ENCODE data around the gene DDX50.
"Not testable (repeated sequence)": the region's sequence is repeated elsewhere in the genome, so short reads cannot be mapped to it uniquely, and the experiment has no call there.

DDX50 gene

GRCh38 chr10:68900427-68901104, 549 bp upstream of the DDX50 start:
- peak overlapping the region; percentile 53 for H3K4me3 ChIP-seq (ENCODE audit: low read depth, low read length)

GRCh38 chr10:68902382-68902781, 1.3 kb downstream of the DDX50 start:
- H3K4me3 ChIP-seq (ENCODE audit: low read depth, low read length) = peak overlapping the region; percentile 93

GRCh38 chr10:68924593-68924992, 23.5 kb downstream of the DDX50 start:
- no peak overlapping the region for H3K4me3 ChIP-seq (ENCODE audit: low read depth, low read length)

GRCh38 chr10:68925489-68925888, 24.4 kb downstream of the DDX50 start:
- H3K4me3 ChIP-seq (ENCODE audit: low read depth, low read length) = no peak overlapping the region

- H3K4me3 ChIP-seq (ENCODE audit: low read depth, low read length) = not testable (repeated sequence)
Observed at GRCh38 chr10:68929157-68929556, 28.0 kb downstream of the DDX50 start.

- not testable (repeated sequence) for H3K4me3 ChIP-seq (ENCODE audit: low read depth, low read length)
Observed at GRCh38 chr10:68929888-68930287, 28.8 kb downstream of the DDX50 start.

- H3K4me3 ChIP-seq (ENCODE audit: low read depth, low read length) = not testable (repeated sequence)
Observed at GRCh38 chr10:68932860-68933259, 31.7 kb downstream of the DDX50 start.

- no peak overlapping the region for H3K4me3 ChIP-seq (ENCODE audit: low read depth, low read length)
Observed at GRCh38 chr10:68934994-68935393, 33.9 kb downstream of the DDX50 start.

- H3K4me3 ChIP-seq (ENCODE audit: low read depth, low read length) = no peak overlapping the region
Observed at GRCh38 chr10:68938117-68938516, 37.0 kb downstream of the DDX50 start.

- H3K4me3 ChIP-seq (ENCODE audit: low read depth, low read length) = no peak overlapping the region
Observed at GRCh38 chr10:68938884-68939283, 37.8 kb downstream of the DDX50 start.

- H3K4me3 ChIP-seq (ENCODE audit: low read depth, low read length) = not testable (repeated sequence)
Observed at GRCh38 chr10:68940917-68941316, 39.8 kb downstream of the DDX50 start.

- H3K4me3 ChIP-seq (ENCODE audit: low read depth, low read length) = no peak overlapping the region
Observed at GRCh38 chr10:68950598-68950997, 49.5 kb downstream of the DDX50 start.

- H3K4me3 ChIP-seq (ENCODE audit: low read depth, low read length) = no peak overlapping the region
Observed at GRCh38 chr10:68954904-68955303, 53.8 kb downstream of the DDX50 start.

GRCh38 chr10:68955355-68955831, 54.3 kb downstream of the DDX50 start:
- peak overlapping the region; percentile 97 for H3K4me3 ChIP-seq (ENCODE audit: low read depth, low read length)

GRCh38 chr10:68955832-68956532, 54.9 kb downstream of the DDX50 start, which contains the start of gene DDX21:
Gene DDX21 (plus strand): TSS chr10:68956170. CDS start chr10:68956226, 56 bp downstream.
- H3K4me3 ChIP-seq (ENCODE audit: low read depth, low read length) = peak within 1 kb of the TSS; percentile 97

GRCh38 chr10:68957284-68957615, 56.1 kb downstream of the DDX50 start:
- peak overlapping the region; percentile 97 for H3K4me3 ChIP-seq (ENCODE audit: low read depth, low read length)

GRCh38 chr10:68957654-68958053, 56.5 kb downstream of the DDX50 start:
- H3K4me3 ChIP-seq (ENCODE audit: low read depth, low read length) = peak overlapping the region; percentile 97

GRCh38 chr10:68959695-68960527, 58.8 kb downstream of the DDX50 start:
- H3K4me3 ChIP-seq (ENCODE audit: low read depth, low read length) = no peak overlapping the region

GRCh38 chr10:68963151-68963550, 62.0 kb downstream of the DDX50 start:
- H3K4me3 ChIP-seq (ENCODE audit: low read depth, low read length) = no peak overlapping the region

GRCh38 chr10:68973975-68974374, 72.9 kb downstream of the DDX50 start:
- no peak overlapping the region for H3K4me3 ChIP-seq (ENCODE audit: low read depth, low read length)

- not testable (repeated sequence) for H3K4me3 ChIP-seq (ENCODE audit: low read depth, low read length)
Observed at GRCh38 chr10:68975936-68976473, 74.9 kb downstream of the DDX50 start.

All from iPS-11a (cell line).